ENCODE data around the gene TOB2.
"Not testable (repeated sequence)": the region's sequence is repeated elsewhere in the genome, so short reads cannot be mapped to it uniquely, and the experiment has no call there.

Gene TOB2

DNA sequence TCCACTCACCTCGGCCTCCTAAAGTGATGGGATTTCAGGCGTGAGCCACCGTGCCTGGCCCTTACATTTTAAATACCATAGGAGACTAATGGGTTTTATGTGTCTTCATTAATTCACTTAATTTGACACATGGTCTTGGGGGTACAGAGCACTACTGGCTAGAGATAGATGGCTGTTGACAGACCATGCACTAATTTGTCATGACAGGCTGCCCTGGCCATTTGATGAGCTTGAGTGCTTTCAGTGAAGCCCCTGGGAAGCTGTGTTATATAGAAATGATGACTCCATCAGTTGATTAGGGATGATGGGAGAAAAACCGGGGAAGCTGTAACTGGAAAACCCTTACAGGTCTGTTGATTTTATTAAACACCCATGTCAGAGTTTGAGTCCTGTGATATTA lies 15.3 kb upstream of the TOB2 start:
- no peak for DNase-seq (ENCODE audit: low spot score)

DNA sequence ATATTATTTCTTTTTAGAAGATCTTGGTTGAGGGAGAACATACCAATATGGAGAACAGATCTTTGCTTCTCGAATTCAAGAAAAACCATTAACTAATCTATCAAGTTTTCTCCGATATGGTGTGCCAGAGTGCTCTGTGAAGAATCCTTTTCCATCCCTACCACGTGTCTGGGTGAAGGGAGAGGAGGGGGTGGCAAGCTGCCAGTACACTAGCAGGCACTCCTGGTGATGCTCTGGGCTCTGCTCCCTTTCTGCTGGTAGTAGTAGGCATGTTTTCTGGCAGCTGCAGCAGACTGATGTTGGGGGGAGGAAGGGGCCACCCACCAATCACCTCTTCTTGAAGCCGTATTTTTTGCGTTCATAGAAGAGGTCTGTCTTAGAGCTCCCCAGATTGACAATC lies 13.5 kb upstream of the TOB2 start:
- DNase-seq (ENCODE audit: low spot score): not testable (repeated sequence)

DNA sequence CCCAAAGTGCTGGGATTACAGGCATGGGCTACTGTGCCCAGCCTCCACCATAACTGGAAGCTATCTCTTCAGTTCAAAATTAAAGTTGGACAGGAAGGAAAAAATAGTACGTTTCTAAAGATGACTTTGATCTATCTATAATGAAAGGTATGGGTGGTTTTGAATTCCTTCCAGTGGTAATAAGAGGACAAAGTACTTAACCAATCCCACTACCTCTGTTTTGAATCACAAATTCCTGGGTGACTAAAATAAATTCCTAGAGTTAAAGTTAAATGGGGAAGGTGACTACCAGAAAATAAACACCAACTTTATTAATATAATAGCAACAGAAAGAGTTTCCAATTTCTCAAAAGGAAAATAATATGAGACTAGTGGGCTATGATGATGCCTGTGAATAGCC lies 12.8 kb upstream of the TOB2 start:
- DNase-seq (ENCODE audit: low spot score): no peak

DNA sequence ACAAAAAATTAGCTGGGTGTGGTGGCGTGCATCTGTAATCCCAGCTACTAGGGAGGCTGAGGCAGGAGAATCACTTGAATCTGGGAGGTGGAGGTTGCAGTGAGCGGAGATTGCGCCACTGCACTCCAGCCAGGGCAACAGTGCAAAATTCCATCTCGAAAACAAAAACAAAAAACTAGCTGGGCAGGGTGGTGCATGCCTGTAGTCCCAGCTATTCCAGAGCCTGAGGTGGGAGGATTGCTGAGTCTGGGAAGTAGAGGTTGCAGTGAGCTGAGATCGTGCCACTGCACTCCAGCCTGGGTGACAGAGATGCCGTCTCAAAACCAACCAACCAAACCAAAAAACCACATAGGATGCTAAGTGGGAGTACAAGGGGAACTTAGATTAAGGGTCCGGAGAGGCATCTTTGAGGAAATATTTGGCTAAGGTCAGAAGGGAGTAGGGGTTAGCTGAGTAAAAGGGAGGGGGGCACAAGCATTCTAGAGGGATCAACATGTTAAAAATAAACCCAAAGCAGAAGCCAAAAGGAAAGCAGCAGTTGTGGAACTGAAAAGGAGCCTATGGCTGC lies 11.6 kb upstream of the TOB2 start:
- DNase-seq (ENCODE audit: low spot score): no peak

DNA sequence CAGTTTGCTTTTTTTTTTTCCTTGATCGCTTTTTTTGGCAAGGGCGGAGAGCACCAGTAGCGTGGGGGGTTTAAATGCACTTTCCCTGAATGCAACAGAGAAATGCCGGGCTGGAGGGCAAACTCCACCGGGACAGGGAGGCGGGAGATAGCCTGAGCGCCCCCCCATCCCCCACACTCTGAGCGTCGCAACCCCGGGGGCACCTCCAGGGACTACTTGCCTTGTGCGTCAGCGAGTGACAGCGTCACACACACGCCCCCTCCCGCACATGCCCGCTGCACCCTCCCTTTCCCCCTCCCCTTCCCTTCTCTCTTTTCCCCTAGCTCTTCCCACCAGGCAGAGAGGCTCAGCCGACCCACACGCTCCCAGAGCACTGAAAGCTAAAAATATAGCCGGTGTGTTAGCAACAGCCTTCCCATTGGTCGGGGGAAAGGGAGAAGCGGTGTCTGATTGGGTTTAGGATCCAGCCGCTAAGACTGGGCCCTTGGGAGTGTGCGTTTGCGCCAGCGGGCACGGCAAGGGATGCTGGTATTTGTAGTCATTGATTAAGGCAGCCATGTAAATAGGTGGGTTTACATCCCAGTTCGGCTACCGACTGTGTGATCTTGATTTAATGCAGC lies 1.7 kb upstream of the TOB2 start:
- peak; percentile 97 for DNase-seq (ENCODE audit: low spot score)

DNA sequence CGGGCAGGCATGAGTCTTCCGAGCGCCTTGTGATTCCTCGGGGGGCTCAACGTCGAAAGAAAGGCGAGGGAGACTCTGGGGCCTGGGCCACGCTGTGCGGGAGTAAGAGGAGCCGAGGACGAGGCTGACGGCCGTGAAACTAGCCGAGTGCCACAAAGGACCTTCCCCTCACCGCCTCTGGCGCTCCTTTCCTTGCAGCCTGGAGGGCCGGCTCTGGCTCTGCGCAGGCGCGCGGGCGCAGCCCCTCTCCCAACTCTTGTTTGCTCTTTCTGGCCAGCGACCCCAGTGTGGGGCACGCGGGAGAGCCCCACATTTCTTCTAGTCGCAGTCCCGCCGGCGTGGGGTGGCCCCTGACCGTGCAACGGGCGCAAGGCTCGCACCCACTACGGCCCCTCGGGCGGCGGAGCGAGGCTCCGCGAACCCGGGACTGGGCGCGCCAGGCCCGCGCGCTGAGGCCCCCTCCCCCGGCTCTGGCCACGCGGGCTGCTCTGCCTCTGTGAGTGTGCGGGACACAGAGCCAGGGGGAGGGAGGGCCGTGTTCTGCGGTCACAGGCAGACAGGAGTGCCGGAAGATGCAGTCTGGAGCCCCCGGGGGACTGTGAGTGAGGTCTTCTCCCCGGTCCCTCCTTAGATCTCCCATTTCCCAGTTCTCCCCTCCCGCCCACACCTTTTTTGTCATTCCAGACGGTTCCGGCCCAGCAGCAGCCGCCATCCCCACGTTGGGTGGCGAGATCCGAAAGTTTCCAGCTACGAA lies 1.0 kb upstream of the TOB2 start:
- peak; percentile 74 for DNase-seq (ENCODE audit: low spot score)

DNA sequence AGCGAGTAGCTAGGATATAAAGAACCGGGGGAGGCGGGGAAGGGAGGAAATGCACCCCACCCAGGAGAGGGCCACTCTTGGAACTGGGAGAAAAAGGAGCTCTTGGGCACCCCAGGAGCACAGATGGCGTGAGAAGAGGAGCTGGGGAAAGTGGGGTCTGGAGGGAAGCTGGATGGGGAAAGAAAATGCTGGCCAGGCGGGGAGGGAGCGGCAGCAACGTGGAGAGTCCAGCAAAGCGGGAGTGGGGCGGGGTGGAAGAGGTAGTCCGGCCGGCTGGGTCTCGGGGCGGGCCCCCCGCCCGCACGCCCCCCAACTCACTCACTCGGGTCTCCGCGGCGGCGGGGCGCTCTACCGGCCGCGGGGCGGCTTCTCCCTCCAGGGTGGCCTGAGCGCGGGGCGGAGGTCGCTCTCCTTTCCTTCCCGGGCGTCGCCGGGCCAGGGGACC lies 522 bp downstream of the TOB2 start:
- DNase-seq (ENCODE audit: low spot score): peak; percentile 28

DNA sequence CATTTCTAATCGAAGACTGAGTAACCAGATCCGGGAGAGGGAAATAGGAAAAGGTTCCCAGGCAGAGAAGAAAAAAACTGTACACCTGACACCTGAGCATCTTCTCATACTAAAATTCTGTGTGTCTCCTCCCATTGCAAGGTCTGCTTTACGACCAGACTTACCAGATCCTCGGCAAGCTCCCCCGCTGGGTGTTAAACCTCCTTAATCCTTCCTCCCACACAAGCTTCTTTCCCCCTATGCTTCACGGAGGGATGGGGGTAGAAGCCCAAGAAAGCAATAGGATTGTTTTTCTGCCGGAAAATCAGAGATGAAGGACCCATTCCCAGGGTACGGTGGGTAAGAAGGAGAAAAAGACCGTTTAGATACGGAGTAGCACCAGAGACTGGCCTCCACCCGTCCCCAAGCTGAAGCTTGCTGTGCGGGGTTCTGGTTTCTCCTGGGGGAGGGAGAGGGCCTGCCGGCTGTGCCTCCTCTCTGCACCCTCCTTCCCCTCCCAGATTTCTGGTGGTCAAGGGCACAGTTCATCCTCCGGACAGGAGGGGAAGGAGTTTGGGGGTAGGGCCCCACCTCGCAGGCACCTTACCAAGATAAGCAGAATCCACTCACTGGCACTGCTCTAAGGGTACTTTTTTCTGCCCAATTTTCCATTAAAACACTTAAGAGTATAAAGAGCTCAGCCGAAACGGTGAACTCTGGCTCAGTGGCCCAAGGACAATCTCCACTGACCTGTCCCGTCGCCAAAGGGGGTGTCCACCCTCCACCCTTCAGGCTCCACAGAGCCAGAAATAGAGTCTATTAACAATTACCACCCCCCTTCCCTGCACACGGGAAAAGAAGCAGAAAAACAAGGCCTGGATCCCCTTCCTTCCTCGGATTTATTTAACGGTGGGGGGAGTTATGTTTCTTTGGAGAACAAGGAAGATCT lies 1.2 kb downstream of the TOB2 start:
- DNase-seq (ENCODE audit: low spot score): peak; percentile 22

DNA sequence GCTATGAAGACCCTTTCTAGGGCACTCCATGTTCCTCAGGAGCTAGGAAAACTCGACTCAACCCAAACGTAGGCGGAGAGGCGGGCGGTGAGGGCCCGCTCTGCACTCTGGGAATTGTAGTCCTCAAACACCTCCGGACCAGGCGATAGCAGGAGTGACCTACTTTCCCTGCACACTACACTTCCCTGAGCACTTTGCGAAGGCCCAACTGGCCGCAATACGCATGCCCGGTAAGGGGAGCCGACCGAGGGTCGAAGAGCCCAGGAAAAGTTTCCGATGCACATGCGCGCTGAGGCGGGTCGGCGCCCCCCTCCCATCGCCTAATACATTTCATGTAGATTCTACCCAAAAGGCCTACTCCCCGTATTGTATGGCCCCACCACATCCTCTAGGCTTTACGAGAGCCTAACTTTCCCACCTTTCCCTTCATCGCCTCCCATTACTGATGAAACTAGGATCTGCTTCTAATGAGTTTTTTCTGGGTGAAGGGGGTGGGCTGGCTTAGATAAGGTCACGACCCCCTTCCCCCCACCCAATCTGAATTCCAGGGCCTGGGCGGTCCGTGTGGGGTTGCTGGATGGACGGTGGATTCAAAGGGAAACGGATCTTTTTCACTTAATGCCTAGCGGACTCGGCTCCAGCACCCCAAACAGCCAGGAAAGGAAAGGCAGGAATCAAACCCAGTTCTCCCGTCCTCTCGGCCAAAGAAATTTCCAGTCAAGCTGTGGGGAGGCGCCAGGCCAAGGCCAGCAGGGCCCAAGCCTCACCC lies 2.1 kb downstream of the TOB2 start:
- peak; percentile 92 for DNase-seq (ENCODE audit: low spot score)

DNA sequence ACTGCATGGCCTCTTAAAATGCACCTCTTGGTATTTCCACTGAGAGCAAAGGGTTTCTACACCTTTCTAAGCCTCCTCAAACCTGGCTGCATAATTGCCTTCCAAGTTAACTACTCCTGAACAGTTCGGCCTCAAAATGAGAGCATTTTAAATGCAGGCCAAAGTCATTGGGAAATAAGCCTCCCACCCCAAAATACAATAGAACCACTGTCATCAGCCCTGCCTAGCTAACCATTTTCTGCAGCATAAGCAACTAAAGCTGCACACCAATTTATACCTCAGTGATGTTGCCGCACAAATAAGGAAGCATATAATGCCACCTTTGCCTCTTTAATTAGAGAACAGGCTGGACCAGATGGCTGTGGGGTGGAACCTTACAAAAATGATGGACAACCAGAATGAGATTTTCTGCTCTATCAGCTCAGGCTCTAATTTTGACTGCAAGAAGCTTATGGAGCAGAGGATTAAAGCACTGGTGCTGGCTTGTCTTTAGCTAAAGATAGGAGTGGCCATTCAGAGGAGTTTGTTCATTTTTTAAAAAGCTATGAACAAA lies 4.3 kb downstream of the TOB2 start:
- DNase-seq (ENCODE audit: low spot score): no peak

DNA sequence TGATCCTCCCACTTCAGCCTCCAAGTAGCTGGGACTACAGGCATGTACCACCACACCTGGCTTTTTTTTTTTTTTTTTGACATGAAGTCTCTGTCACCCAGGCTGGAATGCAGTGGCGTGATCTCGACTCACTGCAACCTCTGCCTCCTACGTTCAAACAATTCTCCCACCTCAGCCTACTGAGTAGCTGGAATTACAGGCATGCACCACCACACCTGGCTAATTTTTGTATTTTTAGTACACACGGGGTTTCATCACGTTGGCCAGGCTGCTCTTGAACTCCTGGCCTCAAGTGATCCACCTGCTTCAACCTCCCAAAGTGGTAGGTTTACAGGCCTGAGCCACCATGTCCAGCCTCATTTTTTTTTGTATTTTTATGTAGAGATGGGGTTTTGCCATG lies 6.1 kb downstream of the TOB2 start:
- not testable (repeated sequence) for DNase-seq (ENCODE audit: low spot score)

DNA sequence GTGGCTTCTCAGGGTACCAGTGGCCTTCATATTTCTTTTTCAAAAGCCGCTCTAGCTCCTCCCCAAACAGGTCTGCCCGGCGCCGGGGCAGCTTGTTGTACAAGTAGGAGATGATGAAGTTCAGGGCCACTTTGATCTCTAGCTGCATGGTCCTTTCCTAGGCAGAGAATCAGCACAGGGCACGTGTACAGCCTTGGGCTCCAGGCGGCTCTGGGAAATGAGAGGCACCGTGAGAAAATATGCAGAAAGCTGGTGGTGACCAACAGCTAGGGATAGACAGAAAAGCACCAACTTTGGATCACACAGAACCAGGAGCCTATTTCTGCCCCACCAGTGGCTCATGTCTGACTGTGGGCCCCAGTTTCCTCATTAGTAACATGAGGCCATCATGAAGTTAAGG lies 9.4 kb downstream of the TOB2 start:
- DNase-seq (ENCODE audit: low spot score): no peak

DNA sequence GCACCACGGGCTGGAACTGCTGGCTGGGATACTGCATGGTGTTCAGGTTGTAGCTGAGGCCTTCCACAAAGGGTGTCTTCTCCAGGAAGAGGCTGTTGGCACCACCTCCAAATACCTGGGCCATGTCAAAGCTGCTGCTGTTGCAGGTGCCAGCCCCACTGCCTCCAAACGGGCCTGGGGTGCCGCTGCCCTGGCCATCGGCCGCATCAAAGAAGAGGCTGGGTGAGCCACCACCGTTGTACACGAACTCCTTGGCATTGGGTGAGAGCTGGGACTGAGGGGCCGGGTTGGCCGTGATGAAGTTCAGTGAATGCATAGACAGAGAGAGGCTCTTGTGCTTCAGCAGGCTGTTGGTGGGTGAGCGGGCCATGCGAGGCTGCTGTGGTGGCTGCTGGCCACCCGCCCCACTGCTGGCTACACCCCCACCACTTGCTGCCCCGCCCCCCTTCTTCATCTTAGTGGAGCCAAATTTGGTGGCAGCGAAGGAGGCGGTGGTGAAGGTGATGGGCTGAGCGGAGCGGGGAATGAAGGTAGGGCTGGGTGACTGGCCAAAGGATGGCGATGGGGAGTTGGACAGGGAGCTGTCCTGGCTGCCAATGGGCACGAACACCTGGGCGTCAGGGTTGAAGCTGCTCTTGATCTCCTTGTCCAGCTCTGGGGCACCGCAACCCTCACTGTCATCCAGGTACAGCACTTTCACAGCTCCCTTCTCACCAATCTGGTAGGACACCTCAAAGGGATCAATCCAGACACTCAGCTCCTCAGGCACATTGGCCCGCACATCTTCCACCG lies 10.1 kb downstream of the TOB2 start:
- DNase-seq (ENCODE audit: low spot score): no peak

DNA sequence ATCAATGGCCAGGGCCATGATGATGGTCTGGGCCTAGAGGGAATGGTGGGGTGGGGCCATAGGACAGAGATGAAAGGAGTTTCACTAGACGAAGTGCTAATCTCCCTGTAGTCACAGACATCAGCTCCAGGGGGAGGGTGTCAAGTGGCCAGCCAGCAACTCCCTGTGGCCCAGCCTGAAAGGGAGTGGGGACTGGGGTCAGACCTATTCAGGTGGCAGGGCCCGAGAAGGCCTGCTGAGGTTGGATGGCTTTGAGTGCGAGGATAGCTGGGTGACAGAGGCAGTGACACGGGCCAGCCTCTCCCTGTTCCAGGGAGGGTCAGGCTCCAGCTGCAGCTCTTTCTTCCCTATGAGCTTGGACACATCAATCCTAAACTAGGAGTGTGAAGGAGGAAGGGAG lies 11.0 kb downstream of the TOB2 start:
- DNase-seq (ENCODE audit: low spot score): no peak

DNA sequence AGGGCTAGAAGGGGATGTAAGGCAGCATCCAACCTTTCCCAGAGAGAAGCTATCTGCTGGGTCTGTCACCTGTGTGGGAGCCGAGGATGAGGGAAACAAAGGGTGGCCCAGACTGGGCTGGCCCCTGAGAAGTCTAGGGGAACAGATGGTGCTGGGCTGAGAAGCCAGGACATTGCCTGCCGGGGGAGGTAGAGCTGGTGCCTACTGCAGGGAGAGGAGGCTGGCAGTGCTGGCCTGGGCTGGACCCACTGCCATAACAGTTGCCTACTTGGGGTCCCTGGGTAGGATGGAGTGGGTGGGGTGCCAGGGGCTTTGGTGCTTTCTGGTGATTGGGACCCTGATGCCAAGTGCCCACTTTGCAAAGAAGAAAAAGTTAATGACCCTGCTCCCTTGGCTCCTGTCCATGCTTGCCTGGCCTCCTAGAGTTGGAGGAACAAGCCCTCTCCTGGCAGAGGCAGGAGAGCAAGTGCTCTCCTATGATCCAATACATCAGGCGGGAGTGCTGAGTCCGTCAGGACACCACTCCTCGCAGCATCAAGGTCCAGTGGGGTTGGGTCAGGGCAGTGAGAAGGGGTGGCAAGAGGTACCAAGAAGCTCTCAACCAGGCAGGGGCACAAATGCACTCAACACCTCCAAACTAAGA lies 12.1 kb downstream of the TOB2 start:
- DNase-seq (ENCODE audit: low spot score): not testable (repeated sequence)

DNA sequence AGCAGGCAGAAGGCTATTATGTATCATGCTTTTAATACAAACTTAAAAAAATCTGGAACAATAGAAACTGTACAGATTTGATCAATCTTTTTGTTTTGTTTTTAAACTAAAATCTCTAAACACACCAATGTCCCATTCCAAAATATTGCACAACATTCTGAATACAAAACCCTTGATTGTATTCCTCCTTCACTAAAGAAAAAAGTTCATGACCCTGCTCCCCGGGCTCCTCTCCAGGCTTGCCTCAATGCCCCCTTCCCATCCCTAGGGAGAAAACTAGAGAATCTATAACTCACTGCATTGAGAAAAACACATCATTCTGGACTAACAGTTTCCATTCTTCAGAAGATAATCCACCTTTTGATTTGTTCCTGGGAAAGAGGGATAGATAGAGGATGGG lies 13.1 kb downstream of the TOB2 start:
- DNase-seq (ENCODE audit: low spot score): not testable (repeated sequence)

DNA sequence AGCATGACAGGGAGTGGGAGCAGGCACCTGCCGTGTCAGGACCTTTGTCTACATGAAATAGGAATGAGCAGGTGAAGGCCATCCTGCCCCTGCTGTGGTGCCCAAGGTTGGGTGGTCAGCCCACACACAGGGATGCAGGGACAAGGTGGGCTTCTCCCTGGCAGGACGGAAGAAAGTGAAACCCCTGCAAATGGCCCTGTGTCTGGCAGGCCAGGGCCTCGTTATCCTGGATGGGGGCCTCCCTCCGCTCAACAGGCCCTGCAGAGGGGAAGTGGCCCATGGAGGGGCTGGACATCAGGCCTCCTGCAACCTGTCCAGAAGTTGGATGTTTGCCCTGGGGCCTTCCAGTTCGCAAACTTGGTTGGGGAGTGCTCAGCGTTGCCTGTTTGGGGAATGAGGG lies 14.9 kb downstream of the TOB2 start:
- no peak for DNase-seq (ENCODE audit: low spot score)

DNA sequence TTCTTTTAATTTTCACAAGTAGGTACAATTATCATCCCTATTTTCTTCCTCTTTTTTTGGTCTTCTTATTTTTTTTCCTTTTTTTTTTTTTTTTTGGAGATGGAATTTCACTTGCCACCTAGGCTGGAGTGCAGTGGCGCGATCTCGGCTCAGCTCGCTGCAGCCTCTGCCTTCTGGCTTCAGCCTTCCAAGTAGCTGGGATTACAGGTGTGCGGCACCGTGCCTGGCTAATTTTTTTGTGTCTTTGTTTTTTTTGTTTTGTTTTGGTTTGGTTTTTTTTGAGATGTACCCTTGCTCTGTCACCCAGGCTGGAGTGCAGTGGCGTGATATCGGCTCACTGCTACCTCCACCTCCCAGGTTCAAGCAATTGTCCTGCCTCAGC lies 16.7 kb downstream of the TOB2 start:
- DNase-seq (ENCODE audit: low spot score): no peak

DNA sequence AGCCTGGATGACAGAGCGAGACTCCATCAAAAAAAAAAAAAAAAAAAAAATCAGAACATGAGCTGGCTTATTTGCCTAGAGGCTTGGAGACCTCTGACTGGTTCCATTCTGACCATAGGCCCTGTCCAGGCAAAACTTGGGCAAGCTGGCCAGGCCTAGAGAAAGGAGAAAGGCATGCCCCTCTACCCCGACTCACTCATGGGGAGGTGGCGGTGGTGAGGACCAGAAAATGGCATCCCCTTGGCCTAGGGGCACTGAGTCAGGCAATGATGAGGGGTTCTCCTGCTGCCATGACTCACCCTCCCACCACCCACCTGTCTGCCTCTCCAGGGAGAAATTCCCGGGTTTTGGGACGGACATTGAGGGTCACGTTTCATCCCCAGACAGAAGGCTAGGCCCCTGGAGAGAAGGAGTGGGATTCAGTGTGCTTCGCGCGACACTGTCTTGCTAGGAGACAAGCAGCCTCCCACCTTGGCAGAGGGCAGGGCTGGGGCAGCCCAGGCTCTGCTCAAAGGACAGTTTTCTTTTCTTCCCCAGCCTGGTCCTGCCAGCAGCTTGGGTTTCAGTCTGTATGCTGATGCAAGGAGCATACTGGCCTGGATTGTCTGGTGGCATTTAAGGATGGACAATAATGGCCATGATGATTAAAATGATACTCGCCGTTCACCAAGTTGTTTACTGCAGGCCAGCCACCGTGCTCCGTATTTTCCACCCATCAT lies 17.2 kb downstream of the TOB2 start:
- DNase-seq (ENCODE audit: low spot score): no peak

All from GM03348 (cell line).